Stomach smooth muscle (tissue), 2 donors: ENCODE data around the gene HABP2.

ENCODE experiments used
- H3K27ac ChIP-seq: one replicate; pipeline ENCODE4 v1.7.0; 2013; ENCODE audit warnings: mild to moderate bottlenecking, low read length, inconsistent platforms
- H3K27me3 ChIP-seq, 2 donors: one replicate each; pipeline ENCODE4 v1.7.0; 2013; ENCODE audit warnings: low read length in 2 of 2; ENCODE audit not compliant: insufficient read depth in 2 of 2, control insufficient read depth in 1 of 2
- H3K36me3 ChIP-seq, 2 donors: one replicate each; pipeline ENCODE4 v1.7.0; 2013; ENCODE audit warnings: low read length in 2 of 2; ENCODE audit not compliant: control insufficient read depth in 2 of 2, insufficient read depth in 2 of 2
- H3K4me1 ChIP-seq: one replicate; pipeline ENCODE4 v1.7.0; 2013; ENCODE audit warnings: low read length; ENCODE audit not compliant: control insufficient read depth, insufficient read depth
- H3K4me3 ChIP-seq, 2 donors: one replicate each; pipeline ENCODE4 v1.7.0; 2013; ENCODE audit warnings: low read length in 2 of 2
- H3K9ac ChIP-seq, 2 donors: one replicate each; pipeline ENCODE4 v1.7.0; 2013; ENCODE audit warnings: low read length in 2 of 2, mild to moderate bottlenecking in 1 of 2
- H3K9me3 ChIP-seq, 2 donors: one replicate each; pipeline ENCODE4 v1.7.0; 2013; ENCODE audit warnings: low read length in 2 of 2; ENCODE audit not compliant: control insufficient read depth in 2 of 2
- donor health status: healthy.
- donor health status: Pancreatic carcinoma.

Gene HABP2

DNA sequence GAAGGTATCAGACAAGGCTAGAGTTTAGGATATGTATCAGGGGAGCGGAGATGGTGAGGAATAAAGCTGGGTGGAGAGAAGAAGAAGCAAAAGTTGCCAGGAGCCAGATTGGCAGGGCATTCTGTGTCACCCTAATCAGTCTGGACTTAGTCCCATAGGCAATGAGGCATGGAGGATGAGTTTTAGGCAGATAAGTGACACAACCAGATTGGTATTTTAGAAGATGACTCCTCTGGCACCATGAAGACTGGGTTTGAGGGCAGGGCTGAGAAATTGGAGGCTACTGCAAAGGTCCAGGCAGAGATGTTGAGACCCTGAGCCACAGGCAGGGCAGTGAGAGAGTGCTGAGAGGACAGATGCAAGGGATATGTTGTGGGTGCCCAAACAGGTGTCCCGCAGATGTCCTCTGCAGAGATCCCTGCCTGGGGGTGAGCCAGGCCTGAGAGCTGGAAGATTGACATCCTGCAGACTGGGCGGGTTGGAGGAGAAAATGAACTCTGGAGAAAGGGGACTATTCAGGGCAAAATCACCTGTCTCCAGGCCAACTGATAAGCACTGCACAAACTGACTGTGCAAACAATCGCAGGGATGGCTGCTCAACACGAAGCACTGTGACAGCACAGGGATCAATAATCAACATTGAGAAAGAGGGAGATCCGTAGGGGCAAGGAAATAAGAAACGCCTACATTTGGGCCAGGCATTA lies 11.9 kb upstream of the HABP2 start:
- H3K9me3 ChIP-seq, result no peaks in the 10 kb centered on the region
- no peaks in the 10 kb centered on the region for H3K36me3 ChIP-seq
- H3K27me3 ChIP-seq, result no peaks in the 10 kb centered on the region
- H3K27ac ChIP-seq, result no peak overlapping the region
- no peak overlapping the region for H3K9ac ChIP-seq
- H3K4me3 ChIP-seq, result no peak overlapping the region
- H3K4me1 ChIP-seq, result no peaks in the 10 kb centered on the region

DNA sequence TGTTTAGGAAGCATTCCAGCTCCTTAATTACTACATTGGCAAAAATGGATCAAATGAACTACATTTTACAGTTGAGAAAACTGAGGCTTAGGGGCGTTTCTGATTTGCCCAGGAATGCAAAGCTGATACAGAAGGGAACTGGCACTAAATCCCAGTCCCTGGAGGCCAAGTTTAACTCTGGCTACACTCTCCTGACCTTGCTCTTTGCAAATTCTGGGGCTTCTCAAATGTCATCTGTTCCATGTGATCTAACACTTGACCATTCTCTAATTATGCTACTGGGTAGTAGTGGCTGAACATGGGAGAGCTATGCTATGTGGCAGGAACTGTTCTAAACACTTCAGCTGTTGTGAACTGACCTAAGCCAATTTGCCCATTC lies 11.3 kb upstream of the HABP2 start:
- Histone ChIP-seq H3K9me3 (no peaks in the 10 kb centered on the region), H3K4me3 (no peak overlapping the region), H3K27me3 (no peaks in the 10 kb centered on the region), H3K27ac (no peak overlapping the region), H3K36me3 (no peaks in the 10 kb centered on the region), H3K4me1 (no peaks in the 10 kb centered on the region), H3K9ac (no peak overlapping the region)

DNA sequence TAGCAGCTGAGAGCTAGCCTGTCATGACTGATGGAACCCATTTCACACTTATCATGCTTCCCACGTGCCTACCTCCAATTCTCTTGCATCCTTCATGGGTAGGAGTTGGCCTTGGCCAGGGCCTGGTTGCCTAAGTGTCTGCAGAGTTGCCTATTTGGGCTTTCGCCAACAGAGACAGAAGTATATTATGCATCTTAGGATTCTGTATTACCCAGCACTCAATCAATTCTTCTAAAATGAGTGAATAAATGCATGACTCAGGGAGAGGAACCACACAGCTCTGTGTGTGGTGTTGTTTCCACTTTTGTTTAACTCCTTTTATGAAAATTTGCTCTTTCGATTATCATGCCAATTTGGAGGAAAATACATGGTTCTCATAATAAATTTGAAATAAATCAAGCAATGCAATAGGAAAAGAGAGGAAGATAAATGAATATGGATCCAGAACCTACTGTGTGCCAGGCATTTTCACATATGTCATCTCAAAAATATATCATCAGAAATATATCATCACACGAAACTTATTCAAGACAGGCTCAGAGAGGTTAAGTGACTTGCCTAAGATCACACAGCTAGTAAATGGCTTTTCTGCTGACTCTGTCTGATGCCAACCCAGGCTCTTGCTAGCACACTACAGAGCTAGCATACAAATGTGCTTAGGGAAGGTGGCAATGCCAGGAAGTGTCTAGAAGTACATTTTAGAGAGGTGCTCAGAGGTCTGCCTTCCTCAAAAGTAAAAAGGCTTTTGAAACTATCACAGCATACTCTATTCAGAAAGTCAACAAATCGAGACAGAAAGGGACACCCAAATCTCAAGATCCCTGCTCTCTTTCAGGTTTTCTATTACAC lies 9.5 kb upstream of the HABP2 start:
- no peaks in the 10 kb centered on the region for H3K36me3 ChIP-seq

GRCh38 chr10:113544392-113544791 lies 8.5 kb upstream of the HABP2 start:
- Histone ChIP-seq H3K27ac (no peak overlapping the region), H3K27me3 (no peaks in the 10 kb centered on the region), H3K9ac (no peak overlapping the region), H3K4me3 (no peak overlapping the region), H3K4me1 (no peaks in the 10 kb centered on the region), H3K36me3 (no peaks in the 10 kb centered on the region), H3K9me3 (no peaks in the 10 kb centered on the region)

More for the DNA sequence above, 9.5 kb upstream of the HABP2 start:
- H3K9me3 ChIP-seq, result no peaks in the 10 kb centered on the region
- H3K9ac ChIP-seq, result no peak overlapping the region
- no peaks in the 10 kb centered on the region for H3K4me1 ChIP-seq
- H3K4me3 ChIP-seq, result no peak overlapping the region
- no peaks in the 10 kb centered on the region for H3K27me3 ChIP-seq
- no peak overlapping the region for H3K27ac ChIP-seq

- Histone ChIP-seq H3K9ac (no peak overlapping the region), H3K36me3 (no peaks in the 10 kb centered on the region), H3K4me3 (no peak overlapping the region), H3K27me3 (no peaks in the 10 kb centered on the region), H3K4me1 (no peaks in the 10 kb centered on the region), H3K9me3 (no peaks in the 10 kb centered on the region), H3K27ac (no peak overlapping the region)
Observed at GRCh38 chr10:113547426-113547825, 5.4 kb upstream of the HABP2 start.

- no peaks in the 10 kb centered on the region for H3K9me3 ChIP-seq
Observed at GRCh38 chr10:113549856-113550255, 3.0 kb upstream of the HABP2 start.

GRCh38 chr10:113550365-113550764 lies 2.5 kb upstream of the HABP2 start:
- Histone ChIP-seq H3K9me3 (no peaks in the 10 kb centered on the region), H3K27me3 (no peaks in the 10 kb centered on the region), H3K9ac (no peak overlapping the region), H3K27ac (no peak overlapping the region), H3K4me3 (no peak overlapping the region), H3K4me1 (no peaks in the 10 kb centered on the region), H3K36me3 (no peaks in the 10 kb centered on the region)

More at GRCh38 chr10:113549856-113550255, 3.0 kb upstream of the HABP2 start:
- H3K4me3 ChIP-seq, result no peak overlapping the region
- H3K27me3 ChIP-seq, result no peaks in the 10 kb centered on the region
- no peak overlapping the region for H3K9ac ChIP-seq
- H3K36me3 ChIP-seq, result no peaks in the 10 kb centered on the region
- no peak overlapping the region for H3K27ac ChIP-seq
- no peaks in the 10 kb centered on the region for H3K4me1 ChIP-seq

- no peaks in the 10 kb centered on the region for H3K36me3 ChIP-seq
- H3K4me3 ChIP-seq, result no peak overlapping the region
Observed at GRCh38 chr10:113552014-113552413, 839 bp upstream of the HABP2 start.

GRCh38 chr10:113553149-113553548 lies 296 bp downstream of the HABP2 start:
- Histone ChIP-seq H3K36me3 (no peaks in the 10 kb centered on the region), H3K27ac (no peak overlapping the region), H3K27me3 (peaks cover 3 to 13% of the 10 kb centered on the region in 2 donors), H3K9me3 (peaks cover 0 to 2% of the 10 kb centered on the region in 2 donors), H3K4me1 (no peaks in the 10 kb centered on the region), H3K9ac (no peak overlapping the region), H3K4me3 (no peak overlapping the region)

More at GRCh38 chr10:113552014-113552413, 839 bp upstream of the HABP2 start:
- Histone ChIP-seq H3K4me1 (no peaks in the 10 kb centered on the region), H3K27me3 (peaks cover 2 to 5% of the 10 kb centered on the region in 2 donors), H3K9ac (no peak overlapping the region), H3K9me3 (no peaks in the 10 kb centered on the region), H3K27ac (no peak overlapping the region)

DNA sequence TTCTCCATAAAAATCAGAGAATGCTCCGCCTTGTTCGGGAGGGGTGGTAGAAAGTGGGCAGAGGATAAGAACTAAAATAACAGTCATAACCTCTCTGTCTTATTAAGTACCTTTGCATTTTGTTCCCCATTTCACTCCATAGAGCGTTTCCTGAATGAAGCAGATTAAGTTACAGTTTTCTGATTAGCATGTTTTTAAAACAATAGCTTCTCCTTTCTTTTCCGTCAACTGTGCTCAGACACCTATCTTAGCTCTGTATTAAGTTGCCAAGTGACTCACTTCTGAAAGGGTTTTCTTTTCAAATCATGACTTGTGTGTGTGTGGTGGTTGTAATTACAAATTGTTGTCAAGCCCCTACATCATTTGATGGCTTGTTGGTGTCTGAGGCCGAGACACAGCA lies 1.4 kb downstream of the HABP2 start:
- Histone ChIP-seq H3K27me3 (peaks cover 5 to 15% of the 10 kb centered on the region in 2 donors), H3K36me3 (no peaks in the 10 kb centered on the region), H3K9ac (no peak overlapping the region), H3K4me3 (no peak overlapping the region), H3K4me1 (no peaks in the 10 kb centered on the region), H3K9me3 (peaks cover 0 to 2% of the 10 kb centered on the region in 2 donors), H3K27ac (no peak overlapping the region)

- no peak overlapping the region for H3K4me3 ChIP-seq
- H3K9me3 ChIP-seq, result peaks cover 0 to 2% of the 10 kb centered on the region in 2 donors
- no peaks in the 10 kb centered on the region for H3K4me1 ChIP-seq
- H3K9ac ChIP-seq, result no peak overlapping the region
- no peak overlapping the region for H3K27ac ChIP-seq
- H3K36me3 ChIP-seq, result no peaks in the 10 kb centered on the region
- peaks cover 5 to 15% of the 10 kb centered on the region in 2 donors for H3K27me3 ChIP-seq
Observed at GRCh38 chr10:113555245-113555644, 2.4 kb downstream of the HABP2 start.
